HG03095 (cell line): ENCODE measurements around the gene COL23A1.

ENCODE experiments used
- ATAC-seq: cut with Tn5 transposase; IDR thresholded peaks from one replicate; pipeline ENCODE4 v1.9.1; 2021; ENCODE audit warnings: moderate library complexity; ENCODE audit not compliant: unreplicated experiment

COL23A1 gene

DNA sequence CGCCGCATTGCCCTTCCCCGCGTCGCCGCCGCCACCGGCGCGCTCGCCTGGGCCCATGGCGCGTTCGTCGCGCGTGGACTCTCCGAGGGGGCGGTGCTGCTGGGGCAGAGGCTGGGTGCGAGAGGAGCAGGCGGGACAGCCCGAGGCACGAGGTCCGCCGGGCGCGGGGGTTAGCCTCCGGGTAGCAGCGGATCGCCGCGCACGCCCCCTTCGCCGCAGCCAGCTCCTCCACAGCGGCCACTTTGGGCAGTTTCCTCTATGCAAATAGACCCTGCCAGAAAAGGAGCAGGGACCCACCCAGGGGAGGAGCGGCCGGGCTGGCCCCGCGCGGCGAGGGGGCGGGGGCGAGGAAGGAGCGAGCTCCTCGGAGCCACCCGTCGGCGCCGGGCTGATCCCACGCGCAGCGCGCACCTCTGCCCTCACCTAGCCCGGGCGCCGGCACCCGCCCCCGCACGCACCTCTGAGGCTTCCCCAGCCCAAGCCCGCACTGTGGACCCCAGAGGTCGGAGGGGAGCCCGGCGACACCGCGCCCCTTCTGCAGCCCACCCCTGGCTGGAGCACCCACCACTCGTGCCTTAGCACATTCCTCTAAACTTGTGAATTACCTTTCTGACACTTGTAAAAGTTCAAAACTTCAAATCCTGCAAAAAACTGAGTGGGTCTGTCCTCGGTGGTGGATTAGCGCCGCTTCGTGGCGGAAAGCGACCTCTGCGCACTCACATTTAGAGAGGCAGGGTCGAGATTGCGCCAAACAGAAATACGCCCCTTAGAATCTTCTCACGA lies at the start of gene COL23A1:
TSS of gene COL23A1 (minus strand) at position 253 of the 783 bp plus-strand sequence.
- ATAC-seq = no peak

DNA sequence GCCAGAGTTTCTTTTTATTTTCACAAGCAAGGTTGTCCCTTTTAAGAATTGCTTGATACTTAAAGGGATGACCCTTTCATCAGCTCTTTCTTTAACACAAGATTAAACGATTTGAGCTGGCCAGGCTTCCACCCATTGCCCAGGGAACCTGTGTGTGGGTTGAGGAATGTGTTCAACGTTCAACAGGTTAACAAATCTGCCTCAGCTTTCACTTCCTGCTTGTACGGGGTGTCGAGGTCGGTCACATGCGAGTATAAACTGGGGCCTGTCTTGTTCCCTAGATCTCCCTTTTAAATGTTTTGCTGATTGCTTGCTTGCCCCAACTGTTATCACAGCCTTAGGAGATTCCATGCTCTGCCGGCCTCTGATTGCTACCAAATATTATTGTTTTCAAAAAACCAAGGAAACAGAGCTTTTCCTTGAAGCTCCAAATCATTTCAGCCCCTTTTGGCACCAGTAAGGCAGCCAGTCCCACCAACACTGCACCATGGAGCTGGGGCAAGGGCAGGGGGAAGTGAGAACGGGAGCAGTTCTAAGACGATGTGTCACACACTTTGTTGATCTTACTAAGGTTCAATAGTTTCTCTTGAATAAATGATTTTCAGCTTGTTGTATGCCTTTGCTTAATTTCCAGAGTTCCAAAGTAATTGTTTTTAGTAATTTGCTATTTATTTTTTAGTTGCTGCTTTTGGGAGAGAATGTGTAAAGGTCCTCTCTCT lies 47.3 kb upstream of the COL23A1 start:
- no peak for ATAC-seq

DNA sequence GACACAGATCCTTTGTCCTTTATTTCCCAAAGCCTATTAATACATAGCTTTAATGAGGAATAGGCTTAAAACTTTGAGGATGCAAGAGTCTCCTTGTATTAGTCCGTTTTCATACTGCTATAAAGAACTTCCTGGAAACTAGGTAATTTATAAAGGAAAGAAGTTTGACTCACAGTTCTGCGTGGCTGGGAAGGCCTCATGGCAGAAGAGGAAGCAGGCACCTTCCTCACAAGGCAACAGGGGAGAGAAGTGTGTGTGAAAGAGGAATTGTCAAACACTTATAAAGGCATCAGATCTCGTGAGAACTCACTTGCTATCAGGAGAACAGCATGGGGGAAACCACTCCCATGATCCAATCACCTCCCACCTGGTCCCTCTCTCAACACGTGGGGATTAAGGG lies 42.1 kb upstream of the COL23A1 start:
- no peak for ATAC-seq

DNA sequence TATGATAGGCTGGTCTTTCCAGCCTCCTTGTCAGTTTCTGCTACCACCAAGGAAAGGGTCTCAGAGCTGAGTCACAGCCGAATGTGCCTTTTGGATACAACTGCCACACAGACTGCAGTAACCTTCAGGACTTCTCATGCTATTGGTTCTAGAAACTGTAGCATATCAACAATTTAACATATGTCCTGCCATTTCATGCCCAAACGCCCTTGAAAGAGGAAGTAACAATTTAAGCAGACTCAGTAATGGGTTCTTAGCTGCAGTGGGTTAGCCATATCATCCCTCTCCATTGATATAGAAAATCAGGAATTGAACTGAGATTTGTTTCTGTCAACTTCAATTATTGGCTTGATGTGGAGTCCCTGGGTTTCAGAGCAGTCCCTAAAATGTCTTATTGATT lies 40.8 kb upstream of the COL23A1 start:
- ATAC-seq = no peak

DNA sequence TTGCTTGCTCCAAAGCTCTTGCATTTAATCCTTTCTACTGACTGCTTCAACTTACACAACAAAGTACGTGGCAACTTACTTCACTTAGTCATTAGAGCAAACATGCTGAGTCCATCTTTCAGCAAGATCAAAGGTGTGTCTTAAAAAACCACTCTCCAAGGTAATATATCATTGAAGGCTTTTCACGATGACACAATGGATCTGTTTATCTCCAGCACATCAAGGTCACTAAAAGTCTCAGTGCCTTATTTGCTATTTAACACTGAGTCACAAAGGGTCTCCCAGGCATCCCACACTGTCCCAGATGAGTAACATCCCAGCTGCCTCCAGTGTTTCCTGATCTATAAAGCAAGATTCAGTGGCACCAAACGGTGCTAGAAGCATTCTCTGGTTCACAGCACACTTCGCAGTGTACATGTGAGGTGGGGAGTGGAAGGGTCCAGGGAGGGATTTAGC lies 40.3 kb upstream of the COL23A1 start:
- ATAC-seq = no peak

DNA sequence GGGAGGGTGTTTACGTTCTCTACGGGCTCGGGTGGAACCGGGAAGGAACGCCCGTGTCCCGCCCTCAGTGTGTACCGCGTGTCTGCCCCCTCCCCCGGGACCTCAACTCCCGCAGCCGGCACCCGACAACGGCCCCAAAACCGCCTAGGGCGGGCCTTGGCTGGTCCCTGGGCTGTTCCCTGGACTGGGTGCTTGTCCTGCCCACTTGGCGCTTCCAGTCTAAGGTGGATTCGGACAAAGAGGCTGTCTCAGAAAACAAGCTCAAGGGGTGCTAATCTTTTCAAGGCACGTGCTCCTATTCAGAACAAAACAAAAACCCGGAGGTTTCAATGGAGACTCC lies 37.0 kb upstream of the COL23A1 start:
- ATAC-seq = no peak

DNA sequence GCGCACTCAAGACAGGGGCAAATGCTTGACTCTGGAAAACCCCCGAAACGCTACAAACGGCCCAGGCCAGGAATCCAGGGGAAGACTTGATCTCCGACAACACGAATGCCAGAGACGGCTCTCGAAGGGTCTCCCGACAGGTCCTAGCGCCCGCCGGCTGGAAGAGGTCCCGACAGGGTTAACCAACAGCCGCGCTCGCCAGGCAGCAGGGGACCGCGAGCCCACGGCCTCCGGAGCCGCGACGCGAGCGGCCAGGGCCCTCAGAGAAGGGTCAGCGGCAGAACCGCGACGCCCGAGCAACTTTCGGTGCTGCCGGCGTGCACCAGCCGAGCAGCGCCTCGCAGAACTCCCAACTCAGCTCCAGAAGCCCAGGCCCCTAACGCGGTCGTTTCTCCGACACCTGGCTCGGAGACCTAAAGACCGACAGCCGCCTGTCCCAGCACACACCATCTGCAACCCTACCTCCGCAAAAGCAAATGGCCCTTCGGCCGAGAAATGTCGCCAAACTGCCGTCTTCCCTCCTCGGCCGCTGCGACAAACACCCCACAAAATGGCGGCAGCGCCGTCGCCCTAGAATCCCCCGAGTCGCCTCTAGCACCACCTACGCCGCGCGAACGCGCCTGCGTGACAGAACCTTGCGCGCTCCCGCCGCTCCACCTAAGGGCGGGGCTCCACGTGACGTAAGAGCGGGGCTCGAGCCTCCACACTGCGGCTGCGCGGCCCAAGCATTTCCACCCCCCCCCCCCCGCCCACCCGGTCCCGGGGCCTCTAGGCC lies 36.5 kb upstream of the COL23A1 start, which contains the start of gene CLK4:
TSS of gene CLK4 (minus strand) at position 567 of the 775 bp plus-strand sequence. CDS start 3,634 bp downstream, outside the sequence.
- ATAC-seq = peak; percentile 76

DNA sequence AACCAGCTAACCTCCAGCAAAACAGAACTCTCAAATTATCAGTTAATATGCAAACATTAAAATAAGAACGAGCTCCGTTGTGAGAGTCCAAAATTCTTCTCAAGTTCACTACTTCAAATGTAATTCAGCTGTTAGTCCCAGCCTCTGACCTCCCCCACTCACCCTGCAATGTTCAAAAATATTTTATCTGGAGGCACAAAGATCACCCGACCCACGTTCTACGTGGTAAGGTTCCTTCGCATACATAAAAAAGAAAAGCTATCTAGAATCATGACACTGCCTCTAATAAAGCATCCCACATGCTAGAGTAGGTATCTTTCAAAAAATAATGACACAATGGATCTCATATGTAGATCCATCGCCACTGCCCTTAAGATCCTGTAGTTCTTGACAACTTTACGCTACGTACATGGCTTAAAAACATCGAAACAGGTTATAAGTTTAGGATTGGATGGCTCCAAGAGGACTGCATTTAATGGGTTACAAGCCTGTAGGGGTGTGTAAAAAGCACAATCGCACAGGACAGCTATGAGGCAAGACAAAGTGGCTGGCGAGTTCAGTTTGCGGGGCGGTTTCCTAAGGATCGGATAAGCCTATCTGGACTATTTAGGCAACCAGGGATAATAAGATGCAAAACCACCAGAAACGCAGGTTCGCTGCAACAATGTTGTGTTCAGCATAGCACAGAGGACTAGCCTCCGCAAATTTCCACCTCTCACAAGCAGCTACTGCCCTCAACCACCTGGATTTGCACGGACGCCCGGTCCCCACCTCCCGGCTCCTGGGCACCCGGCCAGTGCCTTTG lies 35.7 kb upstream of the COL23A1 start:
- peak; percentile 24 for ATAC-seq

DNA sequence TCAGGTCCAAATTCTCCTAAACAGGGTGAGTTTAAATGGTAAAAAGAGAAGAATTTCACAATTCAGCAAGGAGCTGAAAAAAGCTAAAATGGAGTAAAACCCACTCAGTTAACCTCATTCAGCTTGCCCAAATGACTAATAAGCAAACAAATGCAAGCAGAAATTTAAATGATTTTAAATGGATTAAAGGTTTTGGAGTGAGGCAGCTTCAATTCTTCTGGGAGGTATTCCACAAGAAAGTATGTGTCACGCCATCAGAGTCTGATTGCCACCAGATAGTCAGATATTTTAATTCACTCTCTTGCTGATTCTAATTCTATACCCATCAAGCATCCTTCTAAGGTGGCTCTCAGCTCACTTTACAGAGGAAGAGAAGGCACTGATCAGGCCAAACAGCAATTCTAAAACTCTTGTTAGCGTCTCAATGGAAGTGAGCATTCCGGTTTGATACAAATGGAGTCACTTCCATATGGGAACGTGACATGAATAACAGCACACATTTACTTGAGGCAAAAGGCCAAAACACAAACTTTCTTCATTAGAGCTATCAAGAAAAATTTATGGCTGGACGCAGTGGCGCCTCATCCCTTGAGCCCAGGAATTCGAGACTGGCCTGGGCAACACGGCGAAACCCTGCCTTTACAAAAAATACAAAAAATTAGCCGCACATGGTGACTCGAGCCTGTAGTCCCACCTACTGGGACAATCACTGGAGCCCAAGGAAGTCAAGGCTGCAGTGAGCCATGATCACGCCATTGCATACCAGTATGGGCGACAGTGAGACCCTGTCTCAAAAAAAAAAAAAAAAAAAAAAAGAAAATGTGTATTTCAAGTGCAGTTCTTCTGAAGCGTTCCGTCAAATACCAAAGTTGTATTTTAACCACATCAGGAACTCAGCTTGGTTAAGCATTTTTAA lies 34.7 kb upstream of the COL23A1 start:
- no peak for ATAC-seq

DNA sequence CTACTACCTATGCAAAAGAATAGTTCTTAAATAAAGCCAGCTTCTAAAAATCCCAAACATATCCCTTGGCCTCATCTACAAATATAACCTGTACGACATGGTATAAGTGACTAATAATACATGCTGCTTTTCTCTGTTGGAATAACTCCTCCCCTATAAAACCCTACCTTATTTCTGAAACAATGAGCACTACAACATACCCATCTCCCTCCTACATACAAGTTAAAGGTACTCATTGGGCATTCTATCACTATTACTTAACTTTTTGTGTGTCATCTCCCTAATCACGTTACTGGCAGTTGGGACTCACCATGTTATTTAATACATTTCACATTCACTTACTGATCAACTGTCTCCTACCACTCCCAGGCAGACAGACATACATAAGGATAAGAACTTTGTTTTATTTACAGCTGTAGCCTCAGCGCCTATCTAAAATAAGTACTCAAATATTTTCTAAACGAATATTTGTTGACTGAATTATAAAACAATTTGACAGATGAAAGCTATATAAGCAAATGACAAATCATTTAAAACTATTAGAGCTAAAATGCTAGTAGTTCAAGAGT lies 32.6 kb upstream of the COL23A1 start:
- no peak for ATAC-seq

DNA sequence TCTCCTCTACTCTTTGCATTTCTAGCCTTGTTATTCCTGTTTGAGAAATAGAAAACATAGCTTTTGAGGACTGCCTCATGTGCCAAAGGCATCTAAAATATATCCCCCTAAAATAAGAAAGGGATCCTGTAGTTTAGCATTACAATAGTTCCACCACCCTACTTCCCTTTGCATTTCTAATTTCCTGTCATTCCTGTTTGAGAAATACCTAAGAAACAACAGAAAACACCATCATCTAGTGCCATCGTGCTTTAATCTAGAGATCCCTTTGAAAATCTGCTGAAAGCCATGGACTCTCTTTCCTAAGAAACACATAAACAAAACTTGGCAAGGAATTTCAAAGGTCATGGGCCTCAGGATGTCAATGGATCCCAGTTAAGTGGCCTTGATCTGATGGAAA lies 29.2 kb upstream of the COL23A1 start:
- no peak for ATAC-seq

DNA sequence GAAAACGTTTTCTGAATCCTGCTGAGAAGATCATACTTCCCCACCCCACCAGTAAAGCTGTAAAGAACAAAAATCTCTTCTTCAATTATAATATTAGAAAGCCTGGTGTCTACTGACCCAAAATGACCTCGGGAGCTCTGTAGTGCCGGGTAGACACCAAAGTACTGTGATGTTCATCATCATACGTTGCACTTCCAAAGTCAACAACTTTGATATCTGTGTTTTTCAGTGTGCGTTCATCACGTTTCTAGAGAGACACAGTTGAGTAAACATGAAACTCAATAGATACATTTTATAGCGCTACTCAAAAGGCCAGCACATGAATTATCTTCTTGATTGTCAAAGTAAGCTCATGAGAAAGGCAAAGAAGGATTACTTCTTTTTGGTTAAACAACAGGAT lies 22.1 kb upstream of the COL23A1 start:
- no peak for ATAC-seq

DNA sequence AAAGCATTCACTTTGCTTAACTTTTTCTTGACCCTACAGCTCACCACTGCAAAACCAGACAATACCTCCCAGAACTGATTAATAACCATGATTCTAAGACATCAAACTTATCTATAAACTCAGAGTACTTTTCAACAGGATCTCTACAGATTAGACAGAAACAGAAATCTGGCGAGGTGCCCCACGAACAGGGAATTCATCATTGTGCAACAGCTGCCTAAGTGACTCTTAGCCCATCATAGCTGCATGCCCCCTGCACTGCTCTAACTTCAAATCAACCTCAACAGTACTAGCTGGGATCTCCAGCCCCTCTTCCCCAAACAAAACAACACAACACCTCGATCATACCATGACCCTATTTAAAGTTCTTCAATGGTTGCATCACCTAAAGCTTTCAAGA lies 16.1 kb upstream of the COL23A1 start:
- no peak for ATAC-seq

DNA sequence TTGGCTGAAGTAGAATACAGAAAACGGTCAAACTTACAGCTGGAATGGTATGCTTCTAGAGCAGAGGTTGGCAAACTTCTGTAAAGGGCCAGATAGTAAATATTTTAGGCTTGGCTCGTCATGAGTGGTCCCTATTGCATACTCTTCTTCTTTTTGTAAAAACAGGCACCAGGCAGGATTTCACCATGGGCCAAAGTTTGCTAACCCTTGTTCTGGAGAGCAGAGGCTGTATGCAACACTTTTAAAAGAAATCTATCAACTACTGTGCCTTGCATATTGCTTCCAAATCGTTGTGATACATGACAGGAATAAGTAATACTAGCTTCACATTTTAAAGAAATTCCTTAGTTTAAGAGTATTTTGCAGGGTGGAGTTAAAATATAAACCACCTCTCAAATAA lies 15.6 kb upstream of the COL23A1 start:
- ATAC-seq = no peak

DNA sequence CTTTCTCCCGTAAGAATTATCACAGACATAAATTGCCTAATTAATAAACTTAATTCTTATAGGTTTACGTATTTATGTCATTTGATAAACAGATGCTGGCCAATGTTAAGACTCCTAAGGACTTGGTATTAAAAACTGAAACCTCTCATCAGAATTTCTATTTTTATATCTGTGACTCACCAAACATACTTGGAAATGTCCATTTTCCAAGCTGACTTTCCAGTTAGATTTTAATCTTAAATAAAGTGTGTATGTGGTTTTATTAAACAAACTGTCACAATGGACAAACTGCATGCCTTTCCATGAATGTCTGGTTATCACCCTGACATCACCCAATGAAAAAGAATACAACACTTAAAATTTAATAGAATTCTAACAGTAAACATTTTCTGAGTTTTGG lies 12.6 kb upstream of the COL23A1 start:
- no peak for ATAC-seq

DNA sequence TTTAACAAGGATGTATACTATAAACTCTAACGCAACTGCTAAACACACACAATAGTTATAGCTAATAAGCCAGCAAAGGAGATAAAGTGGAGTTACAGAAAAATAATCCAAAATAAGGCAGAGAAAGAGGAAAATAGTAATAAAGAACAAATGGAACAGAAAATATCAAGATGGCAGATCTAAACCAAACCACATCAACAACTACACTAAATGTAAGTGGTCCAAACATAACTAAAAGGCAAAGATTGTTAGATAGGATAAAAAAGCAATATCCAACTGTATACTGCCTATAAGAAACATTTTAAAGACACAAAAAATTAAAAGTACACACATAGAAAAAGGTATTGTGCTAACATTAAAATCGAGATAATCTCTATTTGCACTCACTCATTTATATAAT lies 5.6 kb upstream of the COL23A1 start:
- ATAC-seq = no peak

DNA sequence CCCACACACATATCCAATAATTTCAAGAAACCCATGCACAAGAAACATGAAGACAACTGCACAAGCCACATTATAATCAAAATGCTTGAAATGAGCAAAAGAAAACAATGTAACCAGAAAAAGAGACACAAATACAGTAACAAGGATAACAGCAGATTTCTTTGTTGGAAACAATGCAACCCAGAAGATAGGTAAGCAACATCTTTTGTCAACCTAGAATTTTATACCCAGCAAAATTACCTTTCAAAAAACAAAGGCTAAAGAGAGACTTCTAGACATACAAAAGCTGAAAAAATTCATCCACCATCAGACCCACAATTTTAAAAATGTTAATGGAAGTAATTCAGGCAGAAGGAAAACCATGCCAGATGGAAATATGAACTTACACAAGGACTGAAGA lies 5.0 kb upstream of the COL23A1 start:
- no peak for ATAC-seq

DNA sequence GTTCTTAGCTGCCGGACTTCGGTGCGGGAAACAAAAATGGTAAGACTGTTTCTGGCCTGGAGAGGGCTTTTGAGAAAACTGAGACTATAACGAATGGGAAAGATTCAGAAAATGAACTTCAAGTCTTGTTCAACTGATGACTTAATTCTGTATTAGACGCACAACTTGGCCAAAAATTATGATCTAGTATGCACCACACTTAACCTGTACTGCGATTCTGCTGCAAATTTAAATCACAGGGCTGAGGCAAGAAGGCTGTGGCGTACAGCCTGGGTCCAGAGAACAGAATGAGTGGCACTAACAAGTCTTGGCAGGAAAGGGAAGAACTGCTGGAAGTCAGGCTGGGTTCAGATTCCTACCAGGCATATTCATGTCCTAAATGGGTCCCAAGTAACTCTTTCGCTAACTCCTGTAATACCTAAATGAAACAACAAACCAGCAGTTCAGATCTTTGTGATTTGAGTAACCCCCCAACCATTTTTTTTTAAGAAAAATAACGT lies 781 bp upstream of the COL23A1 start:
- no peak for ATAC-seq
